Parathyroid adenoma (tissue), 2 donors: ENCODE results near the gene PCDHGB1.

Experiments
- H2AFZ ChIP-seq: fragments of 300-600 bp; sonication (generic); one replicate; pipeline ENCODE4 v1.7.0; 2017; ENCODE audit warnings: antibody characterized with exemption, mild to moderate bottlenecking
- H3K27ac ChIP-seq: fragments of 300-600 bp; sonication (generic); one replicate; pipeline ENCODE4 v1.7.0; 2017
- H3K27me3 ChIP-seq: fragments of 300-600 bp; sonication (generic); one replicate; pipeline ENCODE4 v1.7.0; 2017; ENCODE audit warnings: low read length; ENCODE audit not compliant: control insufficient read depth, insufficient read depth
- H3K36me3 ChIP-seq: fragments of 300-600 bp; sonication (generic); one replicate; pipeline ENCODE4 v1.7.0; 2017; ENCODE audit warnings: low read length; ENCODE audit not compliant: control insufficient read depth, insufficient read depth
- H3K4me1 ChIP-seq: fragments of 300-600 bp; sonication (generic); one replicate; pipeline ENCODE4 v1.7.0; 2017; ENCODE audit warnings: control low read depth
- H3K4me2 ChIP-seq: fragments of 300-600 bp; sonication (generic); one replicate; pipeline ENCODE4 v1.7.0; 2017; ENCODE audit warnings: low read length
- H3K4me3 ChIP-seq: fragments of 300-600 bp; sonication (generic); one replicate; pipeline ENCODE4 v1.7.0; 2017; ENCODE audit warnings: low read depth, low read length
- H3K79me2 ChIP-seq: fragments of 300-600 bp; sonication (generic); one replicate; pipeline ENCODE4 v1.7.0; 2017; ENCODE audit warnings: control low read depth
- H3K9ac ChIP-seq: fragments of 300-600 bp; sonication (generic); one replicate; pipeline ENCODE4 v1.7.0; 2017; ENCODE audit warnings: mild to moderate bottlenecking
- H3K9me3 ChIP-seq: fragments of 300-600 bp; sonication (generic); one replicate; pipeline ENCODE4 v1.7.0; 2017; ENCODE audit warnings: low read length; ENCODE audit not compliant: control insufficient read depth
- CTCF ChIP-seq: fragments of 300-600 bp; sonication (generic); IDR thresholded peaks from one replicate; pipeline ENCODE4 v1.7.0; 2017; ENCODE audit warnings: antibody characterized with exemption, mild to moderate bottlenecking
- donor health status: primary hyperparathyroidism.

Gene PCDHGB1

GRCh38 chr5:141366016-141366896, 16.4 kb downstream of the PCDHGB1 start:
- no peaks in the 10 kb centered on the region for H3K79me2 ChIP-seq

DNA sequence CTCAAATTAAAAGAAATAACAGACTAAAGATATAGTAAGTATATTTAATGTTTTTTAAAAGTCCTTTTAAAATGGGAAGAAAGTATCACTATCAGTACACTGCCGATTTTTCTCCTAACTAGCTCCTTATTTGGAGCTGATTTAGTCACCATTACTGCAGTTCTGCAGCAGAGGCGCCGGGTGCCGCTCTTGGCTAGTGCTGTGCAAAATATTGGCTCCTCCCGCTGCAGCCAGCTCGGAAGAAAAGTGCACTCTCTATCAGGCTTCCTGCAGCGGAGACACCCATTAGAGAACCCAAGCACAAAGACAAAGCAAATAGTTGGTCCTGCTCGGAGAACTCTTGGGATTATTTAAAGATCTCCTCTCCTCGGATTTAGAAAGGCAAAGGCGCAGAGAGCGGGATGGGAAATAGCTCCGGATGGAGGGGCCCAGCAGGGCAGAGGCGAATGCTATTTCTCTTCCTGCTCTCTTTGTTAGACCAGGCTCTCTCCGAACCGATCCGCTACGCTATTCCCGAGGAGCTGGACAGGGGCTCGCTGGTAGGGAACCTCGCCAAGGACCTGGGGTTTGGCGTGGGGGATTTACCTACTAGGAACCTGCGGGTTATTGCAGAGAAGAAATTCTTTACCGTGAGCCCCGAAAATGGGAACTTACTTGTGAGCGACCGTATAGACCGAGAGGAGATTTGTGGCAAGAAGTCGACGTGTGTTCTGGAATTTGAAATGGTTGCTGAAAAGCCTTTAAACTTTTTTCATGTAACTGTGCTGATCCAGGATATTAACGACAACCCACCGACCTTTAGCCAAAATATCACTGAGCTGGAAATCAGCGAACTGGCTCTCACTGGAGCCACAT, 20.3 kb downstream of the PCDHGB1 start, which contains the start of gene PCDHGB3:
PCDHGB3 (plus strand) TSS at position 249 of the 855 bp plus-strand sequence; CDS start at position 402, 153 bp downstream.
- H3K4me3 ChIP-seq = no peak within 1 kb of the TSS
- no peak within 1 kb of the TSS for H3K9ac ChIP-seq
- peaks cover 13% of the 10 kb centered on the region for H3K9me3 ChIP-seq
- TF ChIP-seq CTCF = peak; percentile 46
- H2AFZ ChIP-seq = peak within 1 kb of the TSS; percentile 48
- no peaks in the 10 kb centered on the region for H3K79me2 ChIP-seq
- no peaks in the 10 kb centered on the region for H3K4me1 ChIP-seq
- H3K4me2 ChIP-seq = no peak within 1 kb of the TSS
- H3K36me3 ChIP-seq = no peaks in the 10 kb centered on the region
- H3K27me3 ChIP-seq = no peaks in the 10 kb centered on the region
- peak within 1 kb of the TSS; percentile 30 for H3K27ac ChIP-seq

More at GRCh38 chr5:141366016-141366896, 16.4 kb downstream of the PCDHGB1 start:
- Histone ChIP-seq H3K4me1 (no peaks in the 10 kb centered on the region), H3K27me3 (no peaks in the 10 kb centered on the region), H3K36me3 (peaks cover 2% of the 10 kb centered on the region), H2AFZ (no peak overlapping the region), H3K9ac (no peak overlapping the region), H3K9me3 (peaks cover 5% of the 10 kb centered on the region), H3K4me2 (no peak overlapping the region), H3K4me3 (no peak overlapping the region), H3K27ac (no peak overlapping the region)
- no peak for TF ChIP-seq CTCF

- H3K36me3 ChIP-seq = no peaks in the 10 kb centered on the region
- H3K9me3 ChIP-seq = peaks cover 13% of the 10 kb centered on the region
- H3K9ac ChIP-seq = no peak overlapping the region
- H3K4me2 ChIP-seq = no peak overlapping the region
- TF ChIP-seq CTCF = no peak
- no peak overlapping the region for H3K4me3 ChIP-seq
- H2AFZ ChIP-seq = no peak overlapping the region
- no peak overlapping the region for H3K27ac ChIP-seq
- H3K27me3 ChIP-seq = no peaks in the 10 kb centered on the region
- no peaks in the 10 kb centered on the region for H3K4me1 ChIP-seq
- H3K79me2 ChIP-seq = no peaks in the 10 kb centered on the region
Measured at GRCh38 chr5:141371572-141372475, 21.9 kb downstream of the PCDHGB1 start.

DNA sequence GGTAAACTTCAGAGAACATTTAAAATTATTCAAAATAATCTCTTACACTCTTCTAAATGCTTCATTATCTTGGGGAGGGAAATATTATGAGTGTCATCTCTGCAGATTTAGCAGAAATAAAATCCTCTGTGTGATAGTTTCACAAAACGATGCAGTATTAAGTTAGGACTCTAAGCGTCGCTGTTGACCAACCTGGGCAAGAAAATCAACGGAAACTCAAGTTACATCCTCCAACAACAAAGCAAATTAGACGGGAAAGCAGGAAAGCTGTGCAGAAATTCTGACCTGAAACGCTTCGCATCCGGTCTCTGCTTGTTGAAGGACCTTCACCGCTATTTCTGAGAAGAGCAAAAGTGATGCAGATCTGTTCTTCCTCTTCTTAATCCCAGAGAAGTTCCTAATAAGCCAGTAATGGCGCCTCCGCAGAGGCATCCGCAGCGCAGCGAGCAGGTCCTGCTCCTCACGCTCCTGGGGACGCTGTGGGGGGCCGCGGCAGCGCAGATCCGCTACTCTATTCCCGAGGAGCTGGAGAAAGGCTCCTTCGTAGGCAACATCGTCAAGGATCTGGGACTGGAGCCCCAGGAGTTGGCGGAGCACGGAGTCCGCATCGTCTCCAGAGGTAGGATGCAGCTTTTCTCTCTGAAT, 23.9 kb downstream of the PCDHGB1 start, which contains the start of gene PCDHGA6:
PCDHGA6 (plus strand) TSS at position 219 of the 645 bp plus-strand sequence; CDS start at position 412, 193 bp downstream.
- H3K9me3 ChIP-seq = peaks cover 13% of the 10 kb centered on the region
- no peaks in the 10 kb centered on the region for H3K79me2 ChIP-seq
- no peak within 1 kb of the TSS for H3K4me2 ChIP-seq
- H2AFZ ChIP-seq = peak within 1 kb of the TSS; percentile 38
- TF ChIP-seq CTCF = no peak
- H3K4me1 ChIP-seq = no peaks in the 10 kb centered on the region
- H3K27ac ChIP-seq = peak within 1 kb of the TSS; percentile 16
- no peak within 1 kb of the TSS for H3K9ac ChIP-seq
- H3K36me3 ChIP-seq = no peaks in the 10 kb centered on the region
- H3K4me3 ChIP-seq = peak within 1 kb of the TSS; percentile 35
- H3K27me3 ChIP-seq = no peaks in the 10 kb centered on the region
